Measurements from ENCODE around the gene BRD3. TPM values are rescaled to one million over a fixed set of nuclear protein-coding genes. Genes with fewer than 3 reads are reported as not detected.

Gene BRD3
- total RNA-seq, 1 experiment from 2014 or later = 63.1 TPM

DNA sequence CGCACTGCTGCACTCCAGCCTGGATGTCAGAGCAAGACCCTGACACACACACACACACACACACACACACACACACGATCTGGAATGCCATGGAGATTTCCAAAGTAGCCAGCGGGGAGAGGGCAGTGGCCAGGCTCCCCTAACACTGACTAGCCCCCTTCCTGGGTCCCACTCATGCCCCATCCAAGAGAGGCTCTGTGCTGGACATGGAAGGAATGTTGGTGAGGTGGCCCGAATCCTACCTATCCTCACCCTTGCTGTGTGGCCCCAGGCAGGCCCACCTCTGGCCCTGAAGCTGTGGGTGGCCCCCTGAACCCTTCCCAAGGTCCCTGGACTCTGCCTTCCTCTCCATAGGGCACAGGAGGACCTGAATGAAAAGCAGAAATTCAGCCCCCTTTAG is 7.3 kb downstream of the BRD3 start:
- Histone ChIP-seq H2BK12ac (ENCODE audit: insufficient read length, low read depth, low read length) (no peak overlapping the region), H4K5ac (ENCODE audit: insufficient read length, low read depth, low read length) (no peak overlapping the region), H3K9me3 (ENCODE audit: control insufficient read depth, low read depth, low read length) (no peaks in the 10 kb centered on the region), H3K23ac (ENCODE audit: insufficient read length, low read depth, low read length) (no peak overlapping the region), H3K79me2 (ENCODE audit: insufficient read depth, low read length) (peaks cover 80% of the 10 kb centered on the region; the same call in 1 of the 2 replicates), H4K20me1 (ENCODE audit: control insufficient read depth, insufficient read depth, insufficient read length) (peaks cover 3% of the 10 kb centered on the region), H4K91ac (ENCODE audit: insufficient read length, low read depth, low read length) (no peak overlapping the region), H4K8ac (replicated peaks; ENCODE audit: insufficient read length, low read depth, low read length) (no peak overlapping the region), H3T11ph (ENCODE audit: low read length) (no peak overlapping the region), H3K56ac (ENCODE audit: insufficient read length, low read depth, low read length) (no peak overlapping the region), H3K79me1 (ENCODE audit: insufficient read depth, low read depth, low read length, poor library complexity, severe bottlenecking) (peaks cover 6% of the 10 kb centered on the region), H3K14ac (ENCODE audit: insufficient read depth, low read length) (no peak overlapping the region), H3K4ac (ENCODE audit: low read depth, low read length) (no peak overlapping the region), H2AFZ (ENCODE audit: low read length) (no peak overlapping the region), H2BK5ac (ENCODE audit: insufficient read length, low read length) (no peak overlapping the region), H2BK20ac (ENCODE audit: low read depth, low read length, poor library complexity, severe bottlenecking) (no peak overlapping the region), H3K9ac (ENCODE audit: extremely low read depth, insufficient read length, low read length) (no peak overlapping the region), H3K27ac (ENCODE audit: insufficient read length, low read depth, low read length) (no peak overlapping the region), H2BK120ac (ENCODE audit: low read depth, low read length, poor library complexity, severe bottlenecking) (no peak overlapping the region), H3K27me3 (ENCODE audit: insufficient read depth, low read length) (no peaks in the 10 kb centered on the region), H2AK5ac (ENCODE audit: insufficient read length, low read length) (no peak overlapping the region), H2BK15ac (ENCODE audit: low read depth, low read length) (no peak overlapping the region), H3K4me1 (ENCODE audit: insufficient read depth, low read length) (no peaks in the 10 kb centered on the region), H3K18ac (ENCODE audit: insufficient read length, low read depth, low read length) (no peak overlapping the region), H3K23me2 (ENCODE audit: insufficient read length, low read depth, low read length, poor library complexity, severe bottlenecking) (no peaks in the 10 kb centered on the region), H3K4me2 (ENCODE audit: insufficient read depth, insufficient read length, low read length) (no peak overlapping the region)
- Mint-ChIP-seq H3K27me3 (ENCODE audit: low read depth) (no peaks in the 10 kb centered on the region), H3K36me3 (ENCODE audit: insufficient read depth in 1 of 3, low read depth in 3 of 3) (peaks cover 2 to 24% (median 6%) of the 10 kb centered on the region in 3 experiments; a peak in 5 of 7 replicates), H3K4me1 (peaks cover 18 to 50% of the 10 kb centered on the region in 2 experiments), H3K27ac (peak overlapping the region; percentile 53 to 74 (median 64); a peak in 3 of 7 replicates), H3K4me3 (no peak overlapping the region), H3K9me3 (no peaks in the 10 kb centered on the region)
- no peak for DNase-seq
- WGBS (ENCODE audit: extremely low coverage, insufficient read length, low lambda C conversion rate) = no CpG with 5 or more reads among the region's 4 CpGs
- TF ChIP-seq, protein P1, sequence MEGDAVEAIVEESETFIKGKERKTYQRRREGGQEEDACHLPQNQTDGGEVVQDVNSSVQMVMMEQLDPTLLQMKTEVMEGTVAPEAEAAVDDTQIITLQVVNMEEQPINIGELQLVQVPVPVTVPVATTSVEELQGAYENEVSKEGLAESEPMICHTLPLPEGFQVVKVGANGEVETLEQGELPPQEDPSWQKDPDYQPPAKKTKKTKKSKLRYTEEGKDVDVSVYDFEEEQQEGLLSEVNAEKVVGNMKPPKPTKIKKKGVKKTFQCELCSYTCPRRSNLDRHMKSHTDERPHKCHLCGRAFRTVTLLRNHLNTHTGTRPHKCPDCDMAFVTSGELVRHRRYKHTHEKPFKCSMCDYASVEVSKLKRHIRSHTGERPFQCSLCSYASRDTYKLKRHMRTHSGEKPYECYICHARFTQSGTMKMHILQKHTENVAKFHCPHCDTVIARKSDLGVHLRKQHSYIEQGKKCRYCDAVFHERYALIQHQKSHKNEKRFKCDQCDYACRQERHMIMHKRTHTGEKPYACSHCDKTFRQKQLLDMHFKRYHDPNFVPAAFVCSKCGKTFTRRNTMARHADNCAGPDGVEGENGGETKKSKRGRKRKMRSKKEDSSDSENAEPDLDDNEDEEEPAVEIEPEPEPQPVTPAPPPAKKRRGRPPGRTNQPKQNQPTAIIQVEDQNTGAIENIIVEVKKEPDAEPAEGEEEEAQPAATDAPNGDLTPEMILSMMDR (conservative IDR thresholded peaks at IDR 0.05) = no peak

Measured in H9 (cell line).